GM21423 (cell line): ENCODE results near the gene C1S.
"Not testable (repeated sequence)": the region's sequence is repeated elsewhere in the genome, so short reads cannot be mapped to it uniquely, and the experiment has no call there.

ENCODE experiments used
- ATAC-seq: cut with Tn5 transposase; IDR thresholded peaks from one replicate; pipeline ENCODE4 v1.9.1; 2021; ENCODE audit warnings: mild to moderate bottlenecking, moderate library complexity; ENCODE audit not compliant: unreplicated experiment

C1S gene

DNA sequence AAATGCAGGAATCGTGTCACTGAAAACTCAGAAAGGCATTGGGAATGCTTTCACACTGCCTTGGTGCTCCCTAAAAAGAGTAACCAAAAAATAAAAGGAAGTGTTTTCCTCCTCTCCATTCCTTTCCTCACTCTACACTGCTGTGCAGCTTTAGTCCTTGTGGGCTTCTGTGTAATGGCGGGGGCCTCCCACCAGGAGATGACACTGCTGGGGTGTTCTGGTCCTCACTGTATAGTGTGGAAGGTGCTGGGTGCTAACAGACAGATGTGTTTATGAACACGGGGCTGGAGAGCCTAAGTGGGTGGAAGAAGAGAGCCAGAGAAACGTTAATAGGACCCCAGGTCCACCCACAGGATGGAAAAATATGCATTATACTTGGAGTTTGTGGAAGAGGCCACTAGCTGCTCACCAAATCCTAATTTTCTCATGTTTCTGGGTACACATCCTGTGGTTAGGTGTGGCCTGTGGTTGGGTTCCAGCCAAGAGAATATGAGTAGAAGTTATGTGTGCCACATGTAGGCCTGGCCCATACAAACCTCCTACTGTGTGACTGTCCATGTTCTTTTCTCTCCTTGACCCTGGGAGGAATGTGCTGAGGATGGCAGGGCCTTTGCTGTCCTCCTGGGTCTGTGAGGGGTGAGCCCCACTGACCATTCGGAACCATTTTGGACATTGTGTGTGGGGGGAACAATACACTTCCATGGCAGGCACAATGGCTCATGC, 14.0 kb upstream of the C1S start:
- no peak for ATAC-seq

DNA sequence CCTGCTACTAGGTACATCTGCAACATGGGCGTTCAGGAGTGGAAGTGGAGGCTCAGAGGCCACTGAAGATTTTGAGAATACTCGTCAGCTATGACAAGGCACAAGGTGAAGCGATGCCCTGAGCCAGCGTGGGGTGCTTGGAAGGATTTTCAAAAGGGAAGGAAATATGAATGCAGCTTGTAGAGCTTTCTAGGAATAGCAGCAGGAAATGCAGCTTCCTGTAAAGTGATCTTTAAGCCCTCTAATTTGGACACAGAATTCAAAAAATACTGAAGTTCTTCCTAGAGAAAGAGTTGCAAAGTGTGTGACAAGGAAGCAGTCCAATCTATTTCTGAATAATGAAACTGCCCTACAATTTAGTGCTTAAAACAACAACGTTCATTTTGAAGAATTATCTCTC, 13.2 kb upstream of the C1S start:
- ATAC-seq: no peak

DNA sequence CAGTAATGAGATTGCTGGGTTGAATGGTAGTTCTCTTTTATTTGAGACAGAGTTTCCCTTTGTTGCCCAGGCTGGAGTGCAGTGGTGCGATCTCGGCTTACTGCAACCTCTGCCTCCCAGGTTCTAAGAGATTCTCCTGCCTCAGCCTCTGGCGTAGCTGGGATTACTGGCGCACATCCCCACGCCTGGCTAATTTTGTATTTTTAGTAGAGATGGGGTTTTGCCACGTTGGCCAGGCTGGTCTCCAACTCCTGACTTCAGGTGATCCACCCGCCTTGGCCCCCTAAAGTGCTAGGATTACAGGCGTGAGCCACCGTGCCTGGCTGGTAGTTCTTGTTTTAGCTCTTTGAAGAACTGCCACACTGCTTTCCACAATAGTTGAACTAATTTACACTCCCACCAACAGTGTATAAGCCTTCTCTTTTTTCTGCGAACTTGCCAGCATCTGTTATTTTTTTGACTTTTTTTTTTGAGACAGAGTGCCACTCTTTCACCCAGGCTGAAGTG, 11.0 kb upstream of the C1S start:
- not testable (repeated sequence) for ATAC-seq

DNA sequence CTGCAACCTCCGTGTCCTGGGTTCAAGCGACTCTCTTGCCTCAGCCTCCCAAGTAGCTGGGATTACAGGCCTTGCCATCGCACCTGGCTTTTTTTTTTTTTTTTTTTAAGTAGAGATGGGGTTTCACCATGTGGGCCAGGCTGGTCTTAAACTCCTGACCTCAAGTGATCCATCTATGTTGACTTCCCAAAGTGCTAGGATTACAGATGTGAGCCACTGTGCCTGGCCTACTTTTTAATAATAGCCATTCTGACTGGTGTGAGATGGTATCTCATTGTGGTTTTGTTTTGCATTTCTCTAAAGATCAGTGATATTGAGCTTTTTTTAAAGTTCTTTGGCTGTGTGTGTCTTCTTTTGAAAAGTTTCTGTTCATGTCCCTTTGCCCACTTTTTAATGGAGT, 10.5 kb upstream of the C1S start:
- not testable (repeated sequence) for ATAC-seq

DNA sequence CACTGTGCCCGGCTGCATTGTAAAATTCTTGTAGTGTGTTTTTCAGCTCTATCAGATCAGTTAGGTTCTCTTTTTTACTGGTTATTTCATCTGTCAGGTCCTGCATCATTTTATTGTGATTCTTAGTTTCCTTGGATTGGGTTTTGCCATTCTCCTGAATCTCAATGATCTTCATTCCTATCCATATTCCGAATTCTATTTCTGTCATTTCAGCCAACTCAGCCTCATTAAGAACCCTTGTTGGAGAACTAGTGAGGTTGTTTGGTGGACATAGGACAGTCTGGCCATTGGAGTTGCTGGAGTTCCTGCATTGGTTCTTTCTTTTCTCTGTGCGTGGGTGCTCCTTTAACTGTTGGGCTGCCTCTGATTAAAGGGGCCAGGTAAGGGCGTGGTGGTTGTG, 5.6 kb upstream of the C1S start:
- no peak for ATAC-seq

DNA sequence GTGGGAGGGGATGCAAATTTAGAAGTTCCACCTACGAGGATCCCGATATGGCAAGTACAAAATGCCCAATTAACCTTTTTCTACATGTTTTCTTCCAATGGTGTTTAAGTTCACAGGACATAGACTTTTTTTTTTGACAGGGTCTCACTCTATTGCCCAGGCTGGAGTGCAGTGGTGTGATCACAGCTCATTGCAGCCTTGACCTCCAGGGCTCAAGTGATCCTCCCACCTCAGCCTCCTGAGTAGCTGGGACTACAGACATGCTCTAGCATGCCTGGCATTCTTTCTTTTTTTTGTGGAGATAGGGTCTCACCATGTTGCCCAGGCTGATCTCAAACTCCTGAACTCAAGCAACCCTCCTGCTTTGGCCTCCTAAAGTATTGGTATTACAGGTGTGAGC, 4.8 kb upstream of the C1S start:
- ATAC-seq: not testable (repeated sequence)

GRCh38 chr12:7058163-7058845, 2.2 kb upstream of the C1S start:
- no peak for ATAC-seq

DNA sequence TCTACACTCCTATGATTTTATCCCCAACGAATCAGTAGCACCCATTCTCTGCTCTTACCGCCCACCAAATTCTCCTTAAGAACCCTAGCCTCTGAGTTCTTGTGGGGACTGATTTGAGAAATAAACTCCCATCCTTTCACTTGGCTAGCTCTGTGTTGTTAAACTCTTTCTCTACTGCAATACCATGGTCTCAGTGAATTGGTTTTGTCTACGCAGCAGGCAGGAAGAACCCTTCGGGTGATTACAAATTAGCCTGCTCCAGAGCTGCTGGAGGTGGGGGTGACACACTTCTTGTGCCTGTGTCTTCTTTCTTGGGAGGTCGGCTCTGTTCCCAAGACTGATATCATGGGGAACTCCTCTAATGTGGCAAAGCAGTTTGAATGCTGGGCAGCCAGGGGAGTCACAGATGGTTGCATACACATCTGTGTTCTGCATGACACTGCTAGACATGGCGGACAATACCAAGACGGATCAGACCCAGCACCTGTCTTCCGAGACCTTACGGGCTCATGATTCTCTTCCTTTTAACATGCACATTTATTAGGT, 1.6 kb upstream of the C1S start:
- ATAC-seq: no peak

DNA sequence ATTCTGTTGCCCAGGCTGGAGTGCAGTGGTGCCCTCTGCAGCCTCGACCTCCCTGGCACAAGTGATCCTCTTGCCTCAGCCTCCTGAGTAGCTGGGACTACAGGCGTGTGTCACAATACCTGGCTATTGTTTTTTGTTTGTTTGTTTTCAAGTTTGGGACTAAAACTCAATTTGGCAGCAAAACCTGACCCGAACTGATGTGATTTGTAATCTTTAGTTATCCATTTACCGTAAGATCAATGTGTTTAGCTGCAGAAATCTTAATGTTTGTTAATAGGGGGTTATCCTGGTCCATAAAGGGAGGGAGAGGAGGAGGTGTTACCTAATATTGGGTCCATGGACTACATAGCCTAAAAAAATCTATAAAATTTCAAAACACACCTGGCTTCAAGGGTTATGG, 738 bp upstream of the C1S start:
- no peak for ATAC-seq

GRCh38 chr12:7061138-7061537, 620 bp downstream of the C1S start:
- no peak for ATAC-seq

DNA sequence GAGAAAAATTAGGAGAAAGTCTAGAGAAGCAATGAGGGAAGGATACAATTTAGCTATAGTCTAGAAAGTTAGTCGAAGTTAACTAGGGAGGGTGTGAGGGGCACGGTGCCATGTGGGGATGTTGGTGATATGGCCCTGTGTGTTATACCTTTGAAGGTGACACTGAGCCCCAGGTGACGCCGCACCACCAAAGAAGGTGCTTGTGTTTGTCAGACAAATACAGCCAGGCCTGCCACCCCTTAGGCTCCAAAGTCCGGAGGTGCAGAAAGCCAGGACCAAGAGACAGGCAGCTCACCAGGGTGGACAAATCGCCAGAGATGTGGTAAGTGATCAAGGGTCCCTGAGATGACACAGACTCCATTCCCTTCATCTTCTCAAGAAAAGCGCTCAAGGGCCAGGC, 1.1 kb downstream of the C1S start:
- no peak for ATAC-seq

DNA sequence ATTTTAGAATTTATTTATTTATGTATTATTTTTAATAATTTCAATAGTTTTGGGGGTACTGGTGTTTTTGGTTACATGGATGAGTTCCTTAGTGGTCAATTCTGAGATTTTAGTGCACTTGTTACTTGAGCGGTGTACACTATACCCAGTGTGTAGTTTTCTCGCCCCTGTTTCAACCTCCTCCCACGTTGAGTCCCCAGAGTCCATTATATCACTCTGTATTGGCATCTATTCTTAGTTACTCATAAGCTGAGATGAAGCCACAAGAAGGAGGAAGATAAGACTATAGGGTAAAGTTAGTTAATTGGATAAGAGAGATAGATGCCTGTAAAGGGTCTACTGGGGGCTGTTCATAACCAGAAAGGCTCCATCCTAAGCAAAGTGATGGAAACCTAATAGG, 4.0 kb downstream of the C1S start:
- ATAC-seq: no peak

- no peak for ATAC-seq
These were observed 4.6 kb downstream of the C1S start for GRCh38 chr12:7065073-7065623.

DNA sequence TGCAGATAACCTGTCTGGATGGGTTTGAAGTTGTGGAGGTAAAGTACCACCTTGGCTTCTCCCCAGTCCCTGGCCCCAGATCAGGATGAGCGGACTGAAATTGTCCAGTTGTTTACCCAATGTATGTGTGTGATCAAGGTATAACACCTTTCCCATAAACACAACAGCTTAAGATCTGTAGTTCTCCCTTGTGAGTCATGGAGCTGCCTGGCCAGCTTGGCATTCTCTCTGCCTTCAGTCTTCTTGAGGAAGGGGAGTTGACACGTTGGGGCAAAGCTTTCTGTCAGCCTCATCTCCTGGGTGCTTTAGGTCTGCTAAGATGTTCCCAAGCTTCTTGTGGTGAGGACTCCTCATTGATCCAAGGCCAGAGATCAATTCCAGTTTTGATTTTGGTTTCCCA, 6.1 kb downstream of the C1S start:
- ATAC-seq: no peak

DNA sequence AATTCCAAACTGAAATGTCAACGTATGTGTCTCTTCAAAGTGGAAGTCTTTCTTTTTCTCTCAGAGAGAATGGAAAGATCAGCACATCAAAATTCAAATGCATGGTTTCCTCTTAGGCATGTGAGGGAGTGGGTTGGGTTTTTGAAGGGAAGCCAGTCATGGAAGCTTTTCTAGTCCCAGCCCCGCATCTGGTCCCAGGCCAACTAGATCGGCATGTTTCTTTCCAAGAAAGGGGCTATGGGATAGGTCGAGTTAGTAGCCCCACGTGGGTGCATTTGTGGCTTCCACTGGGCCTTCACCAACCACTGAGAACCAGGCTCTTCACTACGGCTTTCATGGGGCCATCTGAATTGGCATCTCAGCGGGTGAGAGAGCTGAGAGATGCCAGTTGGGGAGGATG, 6.6 kb downstream of the C1S start:
- ATAC-seq: no peak

DNA sequence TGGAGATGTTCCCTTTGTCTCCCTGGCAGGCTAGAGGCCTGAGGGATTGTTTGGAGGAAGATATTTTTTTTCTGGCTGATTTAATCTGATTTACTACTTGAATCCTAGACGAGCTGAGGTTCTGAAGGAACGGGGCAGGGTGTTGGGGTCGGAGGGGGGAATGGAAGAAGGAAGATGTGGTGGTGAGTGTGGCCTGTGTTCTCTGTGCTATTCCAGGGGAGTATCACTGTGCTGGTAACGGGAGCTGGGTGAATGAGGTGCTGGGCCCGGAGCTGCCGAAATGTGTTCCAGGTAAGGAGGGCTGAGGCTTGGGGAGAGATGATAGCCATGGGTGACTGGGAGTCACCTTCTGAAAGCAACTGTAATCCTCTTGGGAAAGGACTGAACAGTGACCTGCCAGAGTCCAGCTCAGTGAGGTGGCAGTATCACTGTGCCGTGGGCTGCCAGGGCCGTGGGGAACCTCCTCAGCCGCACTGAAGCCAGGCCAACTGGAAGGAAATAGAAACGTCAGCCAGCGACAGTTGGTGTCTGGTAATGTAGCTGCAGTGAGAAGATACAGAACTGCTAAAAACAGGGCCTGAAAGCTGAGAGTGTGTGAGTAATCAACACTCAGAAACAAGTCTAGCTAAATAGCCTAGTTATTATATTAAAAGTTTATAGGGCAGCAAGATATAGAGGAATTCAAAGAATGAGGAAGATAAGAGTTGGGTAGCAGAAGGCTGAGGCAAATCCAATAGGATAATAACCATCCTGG, 7.9 kb downstream of the C1S start:
- ATAC-seq: no peak

GRCh38 chr12:7068994-7069346, 8.5 kb downstream of the C1S start:
- ATAC-seq: no peak

GRCh38 chr12:7069386-7069785, 8.9 kb downstream of the C1S start:
- ATAC-seq: no peak

DNA sequence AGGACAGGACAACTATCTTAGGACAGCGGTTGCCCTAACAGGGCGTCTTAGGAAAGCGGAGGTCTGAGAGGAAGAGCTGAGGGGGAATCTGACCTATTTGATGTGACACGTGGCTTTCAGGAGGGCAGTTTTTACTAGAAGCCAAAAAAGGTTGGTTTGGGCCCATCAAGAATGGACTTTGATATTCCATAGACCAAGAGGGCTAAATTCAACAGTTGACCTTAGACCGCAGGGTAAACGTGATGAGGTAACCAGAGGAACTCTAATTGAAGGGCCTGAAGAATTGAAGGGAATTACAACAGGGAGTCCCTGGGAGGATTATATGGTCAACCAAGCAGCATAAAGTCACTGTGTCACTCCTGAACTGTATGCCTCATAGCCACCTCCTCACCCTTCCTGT, 11.5 kb downstream of the C1S start:
- no peak for ATAC-seq

DNA sequence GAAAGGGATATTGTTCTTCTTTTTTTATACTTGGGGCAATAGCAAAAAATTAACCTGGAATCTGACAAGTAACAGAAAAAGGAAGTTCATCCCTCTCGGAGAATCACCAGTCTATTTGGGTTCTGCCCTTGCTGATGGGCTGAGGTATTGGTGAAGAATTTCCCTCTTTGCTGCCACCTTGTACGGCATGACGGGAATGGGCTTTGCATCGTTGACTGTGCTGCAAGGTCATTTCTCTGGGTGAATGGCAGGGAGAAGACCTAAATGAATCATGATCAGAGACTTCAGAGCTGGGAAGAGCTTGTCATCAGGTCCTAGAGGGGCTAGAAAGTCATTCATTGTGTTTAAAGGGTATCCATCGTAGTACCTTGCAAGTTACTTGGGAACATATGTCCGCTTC, 12.0 kb downstream of the C1S start:
- ATAC-seq: no peak

- no peak for ATAC-seq
These were observed 13.4 kb downstream of the C1S start for GRCh38 chr12:7073946-7074345.
